Effector CD4-positive, alpha-beta T cell (primary cell): ENCODE measurements around the gene TIGIT.
"Not testable (repeated sequence)": the region's sequence is repeated elsewhere in the genome, so short reads cannot be mapped to it uniquely, and the experiment has no call there.

Experiments
- DNase-seq: peaks from one replicate; pipeline ENCODE4 v3.0.0-alpha.2; 2020
- total RNA-seq: gene quantifications from one replicate; lab custom pipeline; 2026; lab: John Stamatoyannopoulos, UW

TIGIT gene
- 202 reads per million, percentile 92 among the genes with 10 or more reads in this experiment for total RNA-seq

- DNase-seq: no peak
These were observed at the start of gene TIGIT for GRCh38 chr3:114293838-114294535. TSS of gene TIGIT (plus strand) at chr3:114294028. CDS start at chr3:114294062, 34 bp downstream.

- DNase-seq: no peak
These were observed 40.9 kb upstream of the TIGIT start for GRCh38 chr3:114252954-114253353.

GRCh38 chr3:114253505-114253904 is 40.3 kb upstream of the TIGIT start:
- DNase-seq: no peak

GRCh38 chr3:114259566-114259965 is 34.3 kb upstream of the TIGIT start:
- DNase-seq: no peak

GRCh38 chr3:114260152-114260551 is 33.7 kb upstream of the TIGIT start:
- no peak for DNase-seq

- no peak for DNase-seq
These were observed 23.8 kb upstream of the TIGIT start for GRCh38 chr3:114270019-114270418.

GRCh38 chr3:114272271-114272670 is 21.6 kb upstream of the TIGIT start:
- no peak for DNase-seq

GRCh38 chr3:114274929-114275328 is 18.9 kb upstream of the TIGIT start:
- DNase-seq: no peak

- DNase-seq: not testable (repeated sequence)
These were observed 17.0 kb upstream of the TIGIT start for GRCh38 chr3:114276856-114277255.

- DNase-seq: no peak
These were observed 9.2 kb upstream of the TIGIT start for GRCh38 chr3:114284644-114285043.

- DNase-seq: no peak
These were observed 8.1 kb upstream of the TIGIT start for GRCh38 chr3:114285648-114286230.

GRCh38 chr3:114286266-114286665 is 7.6 kb upstream of the TIGIT start:
- no peak for DNase-seq

GRCh38 chr3:114290911-114291901 is 2.6 kb upstream of the TIGIT start:
- DNase-seq: peak; percentile 93

GRCh38 chr3:114294940-114295480 is 1.2 kb downstream of the TIGIT start:
- DNase-seq: no peak

- no peak for DNase-seq
These were observed 2.1 kb downstream of the TIGIT start for GRCh38 chr3:114295946-114296345.

- DNase-seq: peak; percentile 39
These were observed 5.6 kb downstream of the TIGIT start for GRCh38 chr3:114299421-114299820.

GRCh38 chr3:114299941-114300624 is 6.3 kb downstream of the TIGIT start:
- no peak for DNase-seq

- DNase-seq: no peak
These were observed 13.5 kb downstream of the TIGIT start for GRCh38 chr3:114307222-114307830.

- no peak for DNase-seq
These were observed 14.0 kb downstream of the TIGIT start for GRCh38 chr3:114307832-114308231.

- DNase-seq: no peak
These were observed 14.5 kb downstream of the TIGIT start for GRCh38 chr3:114308377-114308776.

- DNase-seq: peak; percentile 63
These were observed 15.0 kb downstream of the TIGIT start for GRCh38 chr3:114308830-114309229.

- no peak for DNase-seq
These were observed 16.9 kb downstream of the TIGIT start for GRCh38 chr3:114310695-114311094.
